Stomach (tissue), 9 donors: ENCODE measurements around the gene CCR7. TPM values are rescaled to one million over a fixed set of nuclear protein-coding genes. Genes with fewer than 3 reads are reported as not detected.

Experiments used
- DNase-seq, 2 donors: peaks; one replicate each; pipeline versions ENCODE4 v3.0.0 to v3.0.0-alpha.2; 2013 to 2019
- H3K27ac ChIP-seq, 5 donors: fragments of 200-600 bp in 4 of 5; sonication (generic) in 4 of 5; one replicate each; pipeline ENCODE4 v1.5.1; 2013 to 2019; ENCODE audit warnings: mild to moderate bottlenecking in 1 of 5, moderate library complexity in 1 of 5
- H3K27me3 ChIP-seq, 3 donors: fragments of 200-600 bp; sonication (generic); one replicate each; pipeline ENCODE4 v1.5.1; 2017 to 2019; ENCODE audit warnings: mixed run types in 1 of 3
- H3K36me3 ChIP-seq, 4 donors: fragments of 200-600 bp; sonication (generic); 1 replicate in 3 of 4; 2 replicates in 1 of 4; pipeline ENCODE4 v1.5.1; 2016 to 2019
- H3K4me1 ChIP-seq, 4 donors: fragments of 200-600 bp; sonication (generic); one replicate each; pipeline ENCODE4 v1.5.1; 2016 to 2019
- H3K4me3 ChIP-seq, 4 donors: fragments of 200-600 bp; sonication (generic) in 3 of 4; one replicate each; pipeline ENCODE4 v1.5.1; 2016 to 2019; ENCODE audit warnings: mild to moderate bottlenecking in 1 of 4
- H3K9me3 ChIP-seq, 4 donors: fragments of 200-600 bp; sonication (generic); one replicate each; pipeline ENCODE4 v1.5.1; 2016 to 2019
- EP300 ChIP-seq: sonication (generic); formaldehyde crosslinking; IDR thresholded peaks from one replicate; pipeline ENCODE4 v1.6.1; 2017; ENCODE audit warnings: antibody characterized with exemption
- POLR2A ChIP-seq, 4 donors: fragments of 450-650 bp; IDR thresholded peaks; one replicate each; pipeline ENCODE4 v1.6.1; 2016; ENCODE audit warnings: antibody characterized with exemption in 4 of 4, control low read depth in 2 of 4, mild to moderate bottlenecking in 1 of 4, moderate library complexity in 1 of 4
- POLR2AphosphoS5 ChIP-seq, 3 donors: sonication (generic); formaldehyde crosslinking; IDR thresholded peaks; one replicate each; pipeline ENCODE4 v1.6.1; 2016; ENCODE audit warnings: antibody characterized with exemption in 3 of 3
- WGBS, 5 donors: extraction: QIAGEN DNeasy Blood & Tissue Kit in 3 of 5; methylation state at CpG; one replicate each; pipeline versions ENCODE4 v1.1.5 to v1.1.7; 2013 to 2018; 5-methylcytosine and 5-hydroxymethylcytosine counted together
- intact Hi-C: fragments of 100-400 bp; cut with DNase I; formaldehyde crosslinking; loops from one replicate; pipeline ENCODE4 v1.15.1; 2023; ENCODE audit warnings: low total_unique reads
- polyA plus RNA-seq, 3 donors: library from polyadenylated mRNA; stranded (reverse); fragments of 200-250 nt; gene quantifications; one replicate each; pipeline ENCODE4 v1.2.3, GENCODE V29; 2013
- total RNA-seq, 5 donors: library from RNA; depleted of rRNA; stranded (reverse); fragments of >200 nt; gene quantifications; one replicate each; pipeline versions ENCODE4 v1.1.0 to v1.2.3, GENCODE V29; 2014 to 2016
- TF ChIP-seq, protein P1 (sequence below), 7 experiments: fragments of 450-650 bp in 4 of 7; fragments of 200-600 bp in 3 of 7; sonication (generic) in 3 of 7; IDR thresholded peaks; one replicate each; pipeline ENCODE4 v1.5.1; 2016 to 2019; ENCODE audit warnings: antibody characterized with exemption in 7 of 7, control low read depth in 2 of 7, mild to moderate bottlenecking in 1 of 7
- donor health status: healthy with polysubstance abuse.
- donor health status: Bipolar disorder and iron deficiency.
- donor health status: healthy.

CCR7 gene
- total and polyA plus RNA-seq, 8 donors, result 0.92 to 3.1 (median 1.4) TPM; not detected in 5

DNA sequence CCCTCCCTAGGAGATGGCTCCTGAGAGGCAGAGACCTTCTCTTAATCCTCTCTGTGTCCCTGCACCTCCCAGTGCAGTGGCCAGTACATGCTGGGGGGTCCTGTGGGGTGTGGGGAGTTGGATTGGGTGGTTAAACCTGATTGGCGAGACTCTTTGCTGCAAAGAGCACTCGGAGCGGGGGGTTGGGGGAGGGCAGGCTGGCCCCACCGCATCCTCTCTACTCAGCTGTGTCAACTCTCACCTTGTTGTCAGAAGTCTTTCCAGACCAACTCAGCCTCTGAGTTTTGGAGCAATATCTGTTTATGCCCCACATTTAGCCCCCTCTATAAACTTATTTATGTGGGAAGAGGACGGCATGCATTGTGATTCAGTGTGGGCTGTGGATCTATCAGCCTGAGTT lies 42.4 kb upstream of the CCR7 start:
- TF ChIP-seq POLR2AphosphoS5 (IDR thresholded peaks at IDR 0.05) (no peak), POLR2A (IDR thresholded peaks at IDR 0.05) (no peak), EP300 (no peak)
- TF ChIP-seq, protein P1, sequence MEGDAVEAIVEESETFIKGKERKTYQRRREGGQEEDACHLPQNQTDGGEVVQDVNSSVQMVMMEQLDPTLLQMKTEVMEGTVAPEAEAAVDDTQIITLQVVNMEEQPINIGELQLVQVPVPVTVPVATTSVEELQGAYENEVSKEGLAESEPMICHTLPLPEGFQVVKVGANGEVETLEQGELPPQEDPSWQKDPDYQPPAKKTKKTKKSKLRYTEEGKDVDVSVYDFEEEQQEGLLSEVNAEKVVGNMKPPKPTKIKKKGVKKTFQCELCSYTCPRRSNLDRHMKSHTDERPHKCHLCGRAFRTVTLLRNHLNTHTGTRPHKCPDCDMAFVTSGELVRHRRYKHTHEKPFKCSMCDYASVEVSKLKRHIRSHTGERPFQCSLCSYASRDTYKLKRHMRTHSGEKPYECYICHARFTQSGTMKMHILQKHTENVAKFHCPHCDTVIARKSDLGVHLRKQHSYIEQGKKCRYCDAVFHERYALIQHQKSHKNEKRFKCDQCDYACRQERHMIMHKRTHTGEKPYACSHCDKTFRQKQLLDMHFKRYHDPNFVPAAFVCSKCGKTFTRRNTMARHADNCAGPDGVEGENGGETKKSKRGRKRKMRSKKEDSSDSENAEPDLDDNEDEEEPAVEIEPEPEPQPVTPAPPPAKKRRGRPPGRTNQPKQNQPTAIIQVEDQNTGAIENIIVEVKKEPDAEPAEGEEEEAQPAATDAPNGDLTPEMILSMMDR (IDR thresholded peaks at IDR 0.05), result no peak
- peak in 1 of 2 donors; percentile 40 for DNase-seq
- Histone ChIP-seq H3K36me3 (no peaks in the 10 kb centered on the region), H3K27me3 (no peaks in the 10 kb centered on the region), H3K9me3 (no peaks in the 10 kb centered on the region), H3K27ac (no peak overlapping the region), H3K4me3 (no peak overlapping the region), H3K4me1 (peaks cover 0 to 8% (median 4%) of the 10 kb centered on the region in 4 donors)
- intact Hi-C loops, result no loop called here
- 56 to 75% (median 70%) methylated on average over 5 of the region's 5 CpGs for WGBS, 5 donors

DNA sequence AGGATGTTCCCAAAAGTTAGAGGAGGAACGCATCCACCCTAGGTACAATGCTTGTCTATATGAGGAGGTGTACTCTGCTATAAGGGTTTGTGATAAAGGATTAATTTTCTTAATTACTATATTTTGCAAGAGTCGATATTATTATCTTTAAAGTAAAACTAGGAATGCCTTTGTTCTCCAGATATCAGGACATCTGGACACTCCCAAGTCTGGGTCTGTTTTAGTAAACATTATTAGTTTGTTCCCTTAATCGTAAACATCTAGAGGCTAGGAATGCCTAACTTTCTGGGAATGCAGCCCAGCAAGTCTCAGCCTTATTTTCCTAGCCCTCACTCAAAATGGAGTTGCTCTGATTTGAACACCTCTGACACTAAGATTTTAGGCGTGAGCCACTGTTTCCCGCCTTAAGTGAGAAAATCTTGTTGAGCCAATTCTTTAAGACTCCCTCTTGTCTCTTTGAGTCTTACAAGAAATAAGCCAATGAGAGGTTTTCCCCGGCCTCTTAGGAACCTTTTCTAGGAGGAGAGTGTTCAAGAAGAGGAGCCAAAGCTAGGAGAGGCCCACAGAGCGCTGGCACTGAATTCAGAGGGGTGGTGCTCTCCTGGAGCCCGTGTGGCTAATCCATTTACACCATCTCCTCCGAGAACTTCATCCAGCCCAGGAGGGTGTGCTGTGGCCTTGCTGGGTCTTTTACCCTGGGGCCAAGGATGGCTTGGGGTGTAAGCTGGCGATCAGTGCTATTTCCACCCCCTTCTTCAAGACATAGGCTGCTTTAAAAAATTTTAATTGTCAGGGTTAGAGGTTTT lies 41.5 kb upstream of the CCR7 start:
- intact Hi-C loops, result no loop called here
- H3K27me3 ChIP-seq, result no peaks in the 10 kb centered on the region
- DNase-seq, result no peak
- H3K4me3 ChIP-seq, result no peak overlapping the region
- H3K27ac ChIP-seq, result peak overlapping the region in 2 of 5 donors; percentile 42 to 45
- no peaks in the 10 kb centered on the region for H3K36me3 ChIP-seq
- TF ChIP-seq, protein P1 (IDR thresholded peaks at IDR 0.05), result no peak
- no peak for TF ChIP-seq POLR2A (IDR thresholded peaks at IDR 0.05)
- no peak for TF ChIP-seq POLR2AphosphoS5 (IDR thresholded peaks at IDR 0.05)
- no peak for TF ChIP-seq EP300
- 44 to 70% (median 64%) methylated on average over 10 of the region's 10 CpGs for WGBS, 5 donors
- H3K4me1 ChIP-seq, result peaks cover 0 to 14% (median 4%) of the 10 kb centered on the region in 4 donors
- H3K9me3 ChIP-seq, result no peaks in the 10 kb centered on the region

DNA sequence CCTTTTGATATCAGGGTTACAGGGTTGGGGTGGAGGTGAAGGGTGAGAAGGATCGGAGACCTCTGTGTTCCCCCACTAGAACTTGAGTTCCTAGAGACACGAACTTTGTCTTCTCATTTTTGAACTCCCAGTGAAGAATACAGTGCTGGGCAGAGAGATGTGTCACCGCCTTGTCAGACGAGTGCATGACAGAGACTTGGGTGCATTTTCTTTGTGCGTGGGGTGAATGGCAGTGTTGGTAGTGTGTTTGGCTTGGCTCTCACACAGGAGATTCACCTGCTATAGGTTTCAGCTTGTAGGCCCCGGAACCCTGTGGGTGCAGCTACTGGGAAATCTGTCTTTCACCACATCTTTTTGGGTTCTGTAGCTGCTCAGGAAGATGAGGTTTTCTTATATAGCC lies 40.0 kb upstream of the CCR7 start:
- no peaks in the 10 kb centered on the region for H3K27me3 ChIP-seq
- TF ChIP-seq POLR2AphosphoS5 (IDR thresholded peaks at IDR 0.05), result no peak
- TF ChIP-seq POLR2A (IDR thresholded peaks at IDR 0.05), result no peak
- TF ChIP-seq EP300, result no peak
- TF ChIP-seq, protein P1 (IDR thresholded peaks at IDR 0.05), result no peak
- H3K4me1 ChIP-seq, result peaks cover 0 to 14% (median 4%) of the 10 kb centered on the region in 4 donors
- no peaks in the 10 kb centered on the region for H3K9me3 ChIP-seq
- no peak overlapping the region for H3K27ac ChIP-seq
- H3K36me3 ChIP-seq, result no peaks in the 10 kb centered on the region
- no peak overlapping the region for H3K4me3 ChIP-seq
- no peak for DNase-seq
- 78 to 89% (median 85%) methylated on average over 5 to 6 of the region's 6 CpGs for WGBS, 5 donors
- intact Hi-C loops, result no loop called here

DNA sequence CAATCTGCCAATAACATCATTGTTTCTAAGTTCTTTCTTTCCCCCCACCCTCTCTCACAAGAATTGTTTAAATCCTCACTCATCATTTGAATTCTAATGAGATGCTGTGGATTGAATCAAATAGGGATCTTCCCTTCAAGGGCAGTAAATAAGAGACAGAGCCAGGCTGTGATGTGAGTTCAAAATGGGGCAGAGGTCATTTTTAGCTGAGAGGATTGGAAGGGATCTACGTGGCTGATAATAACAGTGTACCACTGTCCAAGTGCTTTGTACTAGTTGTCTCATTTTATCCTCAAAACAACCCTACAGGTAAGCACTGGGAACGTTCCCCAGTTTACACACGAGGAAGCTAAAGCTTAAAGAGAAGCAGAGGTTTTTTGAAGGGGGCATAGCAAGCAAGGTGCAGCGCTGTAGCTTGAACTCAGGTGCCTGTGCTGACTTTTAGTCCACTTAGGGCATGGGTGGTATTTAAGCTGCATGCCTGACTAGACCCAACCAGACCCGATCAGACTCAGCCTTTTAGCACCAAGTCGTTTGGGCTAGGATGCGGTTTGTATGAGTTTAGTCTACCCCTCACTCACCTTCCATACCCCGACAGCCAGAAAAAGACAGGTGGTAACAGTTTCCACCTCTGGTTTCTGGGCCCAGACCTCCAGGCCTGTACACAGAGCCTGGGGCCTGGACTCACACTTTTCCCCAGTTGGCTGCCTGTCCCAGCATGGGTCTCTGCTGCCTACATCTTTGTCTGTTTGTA lies 39.2 kb upstream of the CCR7 start:
- H3K27me3 ChIP-seq, result no peaks in the 10 kb centered on the region
- 82 to 91% (median 83%) methylated on average over 8 of the region's 8 CpGs for WGBS, 5 donors
- intact Hi-C loops, result no loop called here
- peaks cover 0 to 14% (median 4%) of the 10 kb centered on the region in 4 donors for H3K4me1 ChIP-seq
- TF ChIP-seq EP300 (no peak), POLR2A (IDR thresholded peaks at IDR 0.05) (no peak), POLR2AphosphoS5 (IDR thresholded peaks at IDR 0.05) (no peak)
- TF ChIP-seq, protein P1 (IDR thresholded peaks at IDR 0.05), result no peak
- H3K9me3 ChIP-seq, result no peaks in the 10 kb centered on the region
- H3K27ac ChIP-seq, result no peak overlapping the region
- H3K36me3 ChIP-seq, result no peaks in the 10 kb centered on the region
- no peak overlapping the region for H3K4me3 ChIP-seq
- no peak for DNase-seq
